HepG2 (cell line): ENCODE measurements around the gene LSM14B. TPM values are rescaled to one million over a fixed set of nuclear protein-coding genes. Genes with fewer than 3 reads are reported as not detected.

ENCODE experiments used
- ATAC-seq: fragments of 200-7000 bp; cut with Tn5 transposase; 3 replicates; pipeline ENCODE4 v1.9.1; 2020; ENCODE audit warnings: mild to moderate bottlenecking, moderate library complexity
- BruUV-seq: library from RNA; stranded (reverse); fragments of 400-500 nt; replicated peaks from 2 replicates; lab custom pipeline; 2021; lab: Mats Ljungman, UMichigan
- CTCF ChIA-PET: fragments of 300-600 bp; formaldehyde crosslinking; extraction: SDS; loops from one replicate; lab custom pipeline; 2021; ENCODE audit warnings: low total read pairs, inconsistent platforms, low intra/inter-chr PET ratio; lab: Yijun Ruan, JAX
- POLR2A ChIA-PET: fragments of 350-600 bp; sonication (Branson Sonifier 250); formaldehyde crosslinking; loops from one replicate; lab custom pipeline; 2020; ENCODE audit warnings: antibody characterized with exemption, inconsistent platforms; lab: Yijun Ruan, JAX
- DNase-seq: peaks from one replicate; pipeline ENCODE4 v3.0.0-alpha.2; 2015; ENCODE audit warnings: low spot score
- FAIRE-seq: peaks from 3 replicates; lab custom pipeline; 2011; peaks lifted over from hg19 to GRCh38; lab: Jason Lieb, UNC
- H2AFZ ChIP-seq: one replicate; pipeline ENCODE4 v1.6.1; 2011; ENCODE audit warnings: low read length, inconsistent platforms
- H3K27ac ChIP-seq: fragments of 300-600 bp; 3 replicates; pipeline ENCODE4 v1.8.0; 2011; ENCODE audit warnings: mixed run types, mild to moderate bottlenecking, mixed read lengths, low read length, inconsistent platforms; ENCODE audit not compliant: insufficient read depth; ENCODE audit errors: extremely low read length
- H3K27me3 ChIP-seq, 2 experiments: fragments of 200-600 bp in 1 of 2; 2 replicates in 1 of 2; 3 replicates in 1 of 2; pipeline versions ENCODE4 v1.6.0 to v1.8.0; 2011; ENCODE audit warnings: low read length in 2 of 2, mild to moderate bottlenecking in 2 of 2, moderate library complexity in 2 of 2, inconsistent platforms in 1 of 2; ENCODE audit not compliant: insufficient read depth in 2 of 2, control insufficient read depth in 1 of 2
- H3K36me3 ChIP-seq, 2 experiments: fragments of 200-600 bp in 1 of 2; replicated peaks in 1 of 2; 2 replicates in 1 of 2; 3 replicates in 1 of 2; pipeline versions ENCODE4 v1.5.1 to v1.8.0; 2011; ENCODE audit warnings: low read length in 2 of 2, inconsistent platforms in 1 of 2; ENCODE audit not compliant: insufficient read depth in 2 of 2, control insufficient read depth in 1 of 2
- H3K4me1 ChIP-seq: 2 replicates; pipeline ENCODE4 v1.5.1; 2012; ENCODE audit warnings: low read length, inconsistent platforms; ENCODE audit not compliant: insufficient read depth
- H3K4me2 ChIP-seq: 2 replicates; pipeline ENCODE4 v1.6.0; 2011; ENCODE audit warnings: low read depth, low read length, inconsistent platforms
- H3K4me3 ChIP-seq, 3 experiments: fragments of 200-600 bp in 1 of 3; sonication (generic), shearing (Covaris generic) in 1 of 3; replicated peaks in 1 of 3; 2 replicates each; pipeline ENCODE4 v1.5.1; 2011 to 2016; ENCODE audit warnings: low read length in 3 of 3, inconsistent platforms in 2 of 3, low read depth in 2 of 3, mild to moderate bottlenecking in 2 of 3, control low read depth in 1 of 3, mixed read lengths in 1 of 3; ENCODE audit not compliant: insufficient read depth in 1 of 3
- H3K79me2 ChIP-seq: one replicate; pipeline ENCODE4 v1.6.1; 2011; ENCODE audit warnings: low read length, inconsistent platforms; ENCODE audit not compliant: insufficient read depth
- H3K9ac ChIP-seq: 2 replicates; pipeline ENCODE4 v1.6.0; 2011; ENCODE audit warnings: mild to moderate bottlenecking, low read depth, low read length, inconsistent platforms; ENCODE audit not compliant: insufficient read depth
- H3K9me3 ChIP-seq: 2 replicates; pipeline ENCODE4 v1.5.1; 2012; ENCODE audit warnings: mild to moderate bottlenecking, low read length
- H4K20me1 ChIP-seq: 2 replicates; pipeline ENCODE4 v1.6.0; 2011; ENCODE audit warnings: inconsistent platforms, mild to moderate bottlenecking, low read length, moderate library complexity; ENCODE audit not compliant: insufficient read depth
- GFI1 ChIP-seq: sonication (generic); formaldehyde crosslinking; IDR thresholded peaks from 2 replicates; pipeline ENCODE4 v1.5.0; 2020; ENCODE audit warnings: missing genetic modification reagents, mild to moderate bottlenecking, borderline replicate concordance
- GTF3A ChIP-seq: sonication (generic); formaldehyde crosslinking; conservative IDR thresholded peaks from 2 replicates; pipeline ENCODE4 v1.4.0; 2020; ENCODE audit warnings: mild to moderate bottlenecking, missing genetic modification reagents
- MXD1 ChIP-seq: sonication (generic); formaldehyde crosslinking; IDR thresholded peaks from 2 replicates; pipeline ENCODE4 v1.4.0; 2020; ENCODE audit warnings: mild to moderate bottlenecking, missing genetic modification reagents
- NFE2L1 ChIP-seq: sonication (generic); formaldehyde crosslinking; IDR thresholded peaks from 2 replicates; pipeline ENCODE4 v1.4.0; 2020; ENCODE audit warnings: missing genetic modification reagents, mild to moderate bottlenecking, borderline replicate concordance
- NFKB2 ChIP-seq: sonication (generic); formaldehyde crosslinking; IDR thresholded peaks from 2 replicates; pipeline ENCODE4 v1.4.0; 2020; ENCODE audit warnings: missing genetic modification reagents, borderline replicate concordance
- NR0B2 ChIP-seq: sonication (generic); formaldehyde crosslinking; IDR thresholded peaks from 2 replicates; pipeline ENCODE4 v1.4.0; 2020; ENCODE audit warnings: mild to moderate bottlenecking, missing genetic modification reagents
- PRMT3 ChIP-seq: sonication (generic); formaldehyde crosslinking; IDR thresholded peaks from 2 replicates; pipeline ENCODE4 v1.8.1; 2022; ENCODE audit warnings: low read depth, mild to moderate bottlenecking, moderate library complexity, missing genetic modification reagents, borderline replicate concordance
- SALL2 ChIP-seq: sonication (generic); formaldehyde crosslinking; IDR thresholded peaks from 2 replicates; pipeline ENCODE4 v1.8.1; 2023; ENCODE audit warnings: mild to moderate bottlenecking, missing genetic modification reagents, inconsistent platforms
- SMC3 ChIP-seq: IDR thresholded peaks from 2 replicates; pipeline ENCODE4 v1.6.1; 2011; ENCODE audit warnings: low read length, improper control_type of control experiment
- SP4 ChIP-seq: sonication (generic); formaldehyde crosslinking; IDR thresholded peaks from 2 replicates; pipeline ENCODE4 v1.8.1; 2023; ENCODE audit warnings: mild to moderate bottlenecking, missing genetic modification reagents
- TCF12 ChIP-seq, 2 experiments: fragments of 450-650 bp in 1 of 2; sonication (generic) in 1 of 2; formaldehyde crosslinking in 1 of 2; IDR thresholded peaks; 2 replicates each; pipeline versions ENCODE4 v1.6.1 to v1.8.0; 2017 to 2022; ENCODE audit warnings: antibody characterized with exemption in 1 of 2, mild to moderate bottlenecking in 1 of 2, missing genetic modification reagents in 1 of 2, moderate library complexity in 1 of 2
- TEAD3 ChIP-seq: optimal IDR thresholded peaks from 2 replicates; pipeline ENCODE3; 2016; ENCODE audit warnings: borderline replicate concordance
- ZBTB38 ChIP-seq: sonication (generic); formaldehyde crosslinking; IDR thresholded peaks from 2 replicates; pipeline ENCODE4 v1.5.1; 2020; ENCODE audit warnings: mild to moderate bottlenecking, missing genetic modification reagents
- ZNF224 ChIP-seq: sonication (generic); formaldehyde crosslinking; IDR thresholded peaks from 2 replicates; pipeline ENCODE4 v1.5.0; 2020; ENCODE audit warnings: mild to moderate bottlenecking, missing genetic modification reagents
- ZNF274 ChIP-seq: sonication (generic); formaldehyde crosslinking; IDR thresholded peaks from 2 replicates; pipeline ENCODE4 v1.5.1; 2020; ENCODE audit warnings: mild to moderate bottlenecking, missing genetic modification reagents
- ZNF350 ChIP-seq: sonication (generic); formaldehyde crosslinking; IDR thresholded peaks from 2 replicates; pipeline ENCODE4 v1.4.0; 2020; ENCODE audit warnings: mild to moderate bottlenecking, low read depth, missing genetic modification reagents, borderline replicate concordance
- ZNF605 ChIP-seq: sonication (generic); formaldehyde crosslinking; IDR thresholded peaks from 2 replicates; pipeline ENCODE4 v1.8.0; 2022; ENCODE audit warnings: mild to moderate bottlenecking, missing genetic modification reagents
- ZNF816 ChIP-seq: sonication (generic); formaldehyde crosslinking; IDR thresholded peaks from 2 replicates; pipeline ENCODE4 v1.8.0; 2022; ENCODE audit warnings: missing genetic modification reagents, mild to moderate bottlenecking, borderline replicate concordance
- ZNF878 ChIP-seq: sonication (generic); formaldehyde crosslinking; IDR thresholded peaks from 2 replicates; pipeline ENCODE4 v1.8.1; 2023; ENCODE audit warnings: mild to moderate bottlenecking, missing genetic modification reagents, moderate library complexity
- ZSCAN25 ChIP-seq: sonication (generic); formaldehyde crosslinking; IDR thresholded peaks from 2 replicates; pipeline ENCODE4 v1.8.0; 2022; ENCODE audit warnings: mild to moderate bottlenecking, missing genetic modification reagents
- WGBS: methylation state at CpG from one replicate; pipeline ENCODE4 v1.1.6; 2017; ENCODE audit warnings: low lambda C conversion rate; 5-methylcytosine and 5-hydroxymethylcytosine counted together
- in situ Hi-C: cut with HindIII; loops from 2 replicates; pipeline ENCODE4 v1.10.0; 2017; ENCODE audit warnings: low pct_unique_long_range_greater_than_20kb; ENCODE audit not compliant: extremely low pct_ligation_motif_present
- intact Hi-C: fragments of 100-400 bp; cut with micrococcal nuclease; formaldehyde crosslinking; loops from one replicate; pipeline ENCODE4 v1.10.0; 2022; ENCODE audit not compliant: unreplicated experiment
- polyA plus RNA-seq, 8 experiments: library from polyadenylated mRNA; depleted of rRNA in 3 of 8; stranded (reverse) in 7 of 8; unstranded in 1 of 8; fragments of >200 nt; fragmentation: Illumina TruSeq in 4 of 8; extraction: Trizol in 4 of 8; gene quantifications; 2 replicates each; pipeline versions ENCODE4 v1.2.1 to v1.2.3, GENCODE V29; 2011 to 2016; ENCODE audit warnings: low read depth in 4 of 8, missing spikeins in 1 of 8, mixed read lengths in 1 of 8; ENCODE audit not compliant: insufficient read depth in 1 of 8
- total RNA-seq, 5 experiments: library from RNA; depleted of rRNA; stranded (reverse); fragments of >200 nt; fragmentation: Illumina TruSeq; extraction: Trizol; gene quantifications; 2 replicates each; pipeline ENCODE4 v1.2.3, GENCODE V29; 2016; ENCODE audit warnings: low read depth in 1 of 5
- TF ChIP-seq, protein P1 (sequence below): sonication (generic); formaldehyde crosslinking; IDR thresholded peaks from 2 replicates; pipeline ENCODE4 v1.9.0; 2022; ENCODE audit warnings: missing genetic modification reagents, mild to moderate bottlenecking, borderline replicate concordance

Gene LSM14B
- total and polyA plus RNA-seq, 2 of the 13 experiments (the other 11 are each of a cell fraction or from before 2014, with no cell fraction given): 43.3 to 79.2 TPM

GRCh38 chr20:62123450-62124118, 1.3 kb downstream of the LSM14B start:
- Histone ChIP-seq H4K20me1 (peaks cover 16% of the 10 kb centered on the region), H3K79me2 (peaks cover 24% of the 10 kb centered on the region), H3K9ac (peak overlapping the region; percentile 84), H3K27ac (peak overlapping the region; percentile 68), H3K4me3 (peak overlapping the region; percentile 71 to 92 (median 87)), H3K27me3 (peaks cover 0 to 5% of the 10 kb centered on the region in 2 experiments; a peak in 1 of 5 replicates), H3K4me1 (peaks cover 47% of the 10 kb centered on the region), H2AFZ (no peak overlapping the region), H3K4me2 (peak overlapping the region; percentile 98), H3K36me3 (peaks cover 25 to 46% of the 10 kb centered on the region in 2 experiments), H3K9me3 (no peaks in the 10 kb centered on the region)
- TSS peak; percentile 41 for BruUV-seq
- FAIRE-seq (no peak), DNase-seq (no peak), ATAC-seq (no peak)
- in situ Hi-C loops: loop anchor here (5.0 kb wide), 1 partner anchor 56 kb away; the partner anchor contains the start of gene TAF4
- intact Hi-C loops: loop anchor here (2.0 to 5.0 kb wide), 3 partner anchors 13 to 111 kb away; no protein-coding TSS in a partner anchor
- ChIA-PET POLR2A (interaction anchor here (1.3 to 10.4 kb wide), 5 partner anchors 12 to 81 kb away, joined by 4 to 260 read pairs (median 45); partner anchors contain the start of genes PSMA7, SS18L1 and TAF4), CTCF (no interaction called here)
- WGBS: 63% methylated on average over 19 of the region's 19 CpGs
- TF ChIP-seq NFE2L1 (peak; percentile 63; the same call in 1 of the 2 replicates), SP4 (CRISPR knock-in tag) (no peak; the same call in 1 of the 2 replicates), TCF12 (IDR thresholded peaks at IDR 0.05) (no peak), TCF12 (CRISPR knock-in tag; IDR thresholded peaks at IDR 0.05) (no peak), GFI1 (0 out of 2 replicates have a peak, but pooled peaks have one; percentile 21), NR0B2 (CRISPR knock-in tag) (0 out of 2 replicates have a peak, but pooled peaks have one; percentile 11), ZNF350 (CRISPR knock-in tag) (peak; percentile 24; the same call in 1 of the 2 replicates), ZBTB38 (CRISPR knock-in tag) (peak; percentile 30; the same call in 1 of the 2 replicates), SMC3 (peak; percentile 2; the same call in 1 of the 2 replicates), ZNF878 (CRISPR knock-in tag) (no peak), SALL2 (CRISPR knock-in tag) (0 out of 2 replicates have a peak, but pooled peaks have one; percentile 13), TEAD3 (peak; percentile 2), NFKB2 (CRISPR knock-in tag) (0 out of 2 replicates have a peak, but pooled peaks have one; percentile 31), ZNF274 (CRISPR knock-in tag) (no peak), MXD1 (CRISPR knock-in tag) (0 out of 2 replicates have a peak, but pooled peaks have one; percentile 7), GTF3A (CRISPR knock-in tag) (no peak), PRMT3 (CRISPR knock-in tag) (no peak), ZNF224 (CRISPR knock-in tag) (0 out of 2 replicates have a peak, but pooled peaks have one; percentile 55), ZSCAN25 (CRISPR knock-in tag) (0 out of 2 replicates have a peak, but pooled peaks have one; percentile 38), ZNF816 (CRISPR knock-in tag) (no peak), ZNF605 (CRISPR knock-in tag) (no peak)
- TF ChIP-seq, protein P1, sequence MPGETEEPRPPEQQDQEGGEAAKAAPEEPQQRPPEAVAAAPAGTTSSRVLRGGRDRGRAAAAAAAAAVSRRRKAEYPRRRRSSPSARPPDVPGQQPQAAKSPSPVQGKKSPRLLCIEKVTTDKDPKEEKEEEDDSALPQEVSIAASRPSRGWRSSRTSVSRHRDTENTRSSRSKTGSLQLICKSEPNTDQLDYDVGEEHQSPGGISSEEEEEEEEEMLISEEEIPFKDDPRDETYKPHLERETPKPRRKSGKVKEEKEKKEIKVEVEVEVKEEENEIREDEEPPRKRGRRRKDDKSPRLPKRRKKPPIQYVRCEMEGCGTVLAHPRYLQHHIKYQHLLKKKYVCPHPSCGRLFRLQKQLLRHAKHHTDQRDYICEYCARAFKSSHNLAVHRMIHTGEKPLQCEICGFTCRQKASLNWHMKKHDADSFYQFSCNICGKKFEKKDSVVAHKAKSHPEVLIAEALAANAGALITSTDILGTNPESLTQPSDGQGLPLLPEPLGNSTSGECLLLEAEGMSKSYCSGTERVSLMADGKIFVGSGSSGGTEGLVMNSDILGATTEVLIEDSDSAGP (CRISPR knock-in tag): peak; percentile 59; the same call in 1 of the 2 replicates
